ENCODE data around the gene CTXN1.

DNA sequence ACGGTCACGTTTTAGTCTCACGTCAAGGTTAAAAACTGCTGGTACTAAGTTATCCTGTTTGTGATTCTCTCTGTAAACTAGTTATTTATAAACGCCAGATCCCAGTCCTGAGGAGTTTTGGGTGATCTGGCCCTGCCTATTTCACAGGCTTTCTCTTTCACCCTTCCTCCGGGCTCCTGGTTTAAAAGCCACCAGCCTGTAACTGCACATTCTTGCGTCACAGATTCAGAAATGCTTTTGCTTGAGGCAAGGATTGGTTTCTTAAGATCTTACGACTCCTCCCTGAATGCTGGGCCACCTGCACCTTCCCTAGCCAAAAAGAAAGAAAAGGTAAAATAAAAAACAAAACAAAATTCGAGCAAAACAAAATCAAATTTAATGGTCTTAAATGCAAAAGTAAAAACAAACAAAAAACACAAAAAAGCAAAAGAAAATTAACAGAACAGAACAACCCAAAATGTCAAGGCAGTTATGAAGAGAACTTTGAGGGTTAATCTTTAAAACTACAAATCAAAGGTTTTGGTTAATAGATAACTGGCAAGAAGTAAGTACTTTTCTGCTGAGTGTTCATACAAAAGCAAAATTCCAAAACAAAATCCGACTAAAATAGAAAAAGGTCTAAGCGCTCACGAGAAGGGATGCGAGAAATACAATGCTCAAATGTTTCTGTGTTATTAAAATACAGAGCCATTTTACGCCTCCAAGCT is 36.1 kb upstream of the CTXN1 start:
- TF ChIP-seq, protein P1, sequence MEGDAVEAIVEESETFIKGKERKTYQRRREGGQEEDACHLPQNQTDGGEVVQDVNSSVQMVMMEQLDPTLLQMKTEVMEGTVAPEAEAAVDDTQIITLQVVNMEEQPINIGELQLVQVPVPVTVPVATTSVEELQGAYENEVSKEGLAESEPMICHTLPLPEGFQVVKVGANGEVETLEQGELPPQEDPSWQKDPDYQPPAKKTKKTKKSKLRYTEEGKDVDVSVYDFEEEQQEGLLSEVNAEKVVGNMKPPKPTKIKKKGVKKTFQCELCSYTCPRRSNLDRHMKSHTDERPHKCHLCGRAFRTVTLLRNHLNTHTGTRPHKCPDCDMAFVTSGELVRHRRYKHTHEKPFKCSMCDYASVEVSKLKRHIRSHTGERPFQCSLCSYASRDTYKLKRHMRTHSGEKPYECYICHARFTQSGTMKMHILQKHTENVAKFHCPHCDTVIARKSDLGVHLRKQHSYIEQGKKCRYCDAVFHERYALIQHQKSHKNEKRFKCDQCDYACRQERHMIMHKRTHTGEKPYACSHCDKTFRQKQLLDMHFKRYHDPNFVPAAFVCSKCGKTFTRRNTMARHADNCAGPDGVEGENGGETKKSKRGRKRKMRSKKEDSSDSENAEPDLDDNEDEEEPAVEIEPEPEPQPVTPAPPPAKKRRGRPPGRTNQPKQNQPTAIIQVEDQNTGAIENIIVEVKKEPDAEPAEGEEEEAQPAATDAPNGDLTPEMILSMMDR (IDR thresholded peaks at IDR 0.05): no peak
- no peak for TF ChIP-seq POLR2A (IDR thresholded peaks at IDR 0.05)

All from vagina (tissue), 2 donors.